Activated naive CD4-positive, alpha-beta T cell treated with Interleukin-2 at 50 U/mL for 16 hours (primary cell): ENCODE measurements around the gene HYDIN.
"Not testable (repeated sequence)": the region's sequence is repeated elsewhere in the genome, so short reads cannot be mapped to it uniquely, and the experiment has no call there.

Source experiments
- DNase-seq: peaks from one replicate; pipeline ENCODE4 v3.0.0-alpha.2; 2020

Gene HYDIN

GRCh38 chr16:71218306-71218963 is 12.1 kb downstream of the HYDIN start:
- no peak for DNase-seq

- no peak for DNase-seq
Measured at GRCh38 chr16:71217506-71217905, 13.0 kb downstream of the HYDIN start.

GRCh38 chr16:71216714-71217113 is 13.8 kb downstream of the HYDIN start:
- DNase-seq: no peak

GRCh38 chr16:71214746-71215381 is 15.7 kb downstream of the HYDIN start:
- no peak for DNase-seq

GRCh38 chr16:71205482-71206131 is 24.9 kb downstream of the HYDIN start:
- DNase-seq: no peak

GRCh38 chr16:71203631-71204030 is 26.9 kb downstream of the HYDIN start:
- no peak for DNase-seq

GRCh38 chr16:71201556-71201955 is 29.0 kb downstream of the HYDIN start:
- no peak for DNase-seq

- DNase-seq: no peak
Measured at GRCh38 chr16:71201054-71201453, 29.5 kb downstream of the HYDIN start.

GRCh38 chr16:71198408-71198807 is 32.1 kb downstream of the HYDIN start:
- DNase-seq: no peak

GRCh38 chr16:71192387-71192786 is 38.1 kb downstream of the HYDIN start:
- no peak for DNase-seq

GRCh38 chr16:71188956-71189712 is 41.4 kb downstream of the HYDIN start:
- no peak for DNase-seq

- no peak for DNase-seq
Measured at GRCh38 chr16:71185347-71185746, 45.2 kb downstream of the HYDIN start.

- DNase-seq: no peak
Measured at GRCh38 chr16:71179569-71179968, 51.0 kb downstream of the HYDIN start.

- DNase-seq: no peak
Measured at GRCh38 chr16:71172481-71173207, 57.9 kb downstream of the HYDIN start.

- DNase-seq: not testable (repeated sequence)
Measured at GRCh38 chr16:71161007-71161406, 69.5 kb downstream of the HYDIN start.

GRCh38 chr16:71157278-71157677 is 73.2 kb downstream of the HYDIN start:
- not testable (repeated sequence) for DNase-seq

- not testable (repeated sequence) for DNase-seq
Measured at GRCh38 chr16:71153329-71153728, 77.2 kb downstream of the HYDIN start.

GRCh38 chr16:71151654-71152053 is 78.9 kb downstream of the HYDIN start:
- not testable (repeated sequence) for DNase-seq

GRCh38 chr16:71143246-71143645 is 87.3 kb downstream of the HYDIN start:
- DNase-seq: not testable (repeated sequence)

GRCh38 chr16:71110565-71110964 is 120.0 kb downstream of the HYDIN start:
- not testable (repeated sequence) for DNase-seq

GRCh38 chr16:71109656-71110208 is 120.8 kb downstream of the HYDIN start:
- DNase-seq: not testable (repeated sequence)

GRCh38 chr16:71105881-71106280 is 124.6 kb downstream of the HYDIN start:
- not testable (repeated sequence) for DNase-seq
